HEK293 (cell line): ENCODE data around the gene VPS37C.
"Not testable (repeated sequence)": the region's sequence is repeated elsewhere in the genome, so short reads cannot be mapped to it uniquely, and the experiment has no call there.

ENCODE experiments used
- CTCF ChIA-PET: fragments of 350-600 bp; formaldehyde crosslinking; extraction: SDS; loops from one replicate; lab custom pipeline; 2021; ENCODE audit warnings: antibody characterized with exemption; lab: Yijun Ruan, JAX
- POLR2A ChIA-PET: fragments of 300-600 bp; formaldehyde crosslinking; extraction: SDS; loops from one replicate; lab custom pipeline; 2020; ENCODE audit warnings: antibody characterized with exemption, inconsistent platforms; lab: Yijun Ruan, JAX
- H3K27ac ChIP-seq: fragments of 200-500 bp; sonication (Bioruptor generic); 2 replicates; pipeline ENCODE4 v1.5.1; 2014; ENCODE audit warnings: low read depth, low read length, control low read depth, inconsistent platforms; ENCODE audit errors: extremely low read depth
- H3K36me3 ChIP-seq, 2 experiments: fragments of 200-500 bp in 1 of 2; sonication (Bioruptor generic) in 1 of 2; 1 replicate in 1 of 2; 2 replicates in 1 of 2; pipeline ENCODE4 v1.5.1; 2014 to 2017; ENCODE audit warnings: inconsistent platforms in 2 of 2, low read length in 2 of 2; ENCODE audit not compliant: control insufficient read depth in 2 of 2, insufficient read depth in 1 of 2
- H3K4me1 ChIP-seq: fragments of 200-500 bp; sonication (Bioruptor generic); 2 replicates; pipeline ENCODE4 v1.5.1; 2014; ENCODE audit warnings: mild to moderate bottlenecking, low read length, inconsistent platforms; ENCODE audit not compliant: control insufficient read depth, insufficient read depth
- H3K4me3 ChIP-seq: 2 replicates; pipeline ENCODE4 v1.5.1; 2011; ENCODE audit warnings: low read depth, mild to moderate bottlenecking, control low read depth, low read length, moderate library complexity
- H3K9me3 ChIP-seq: fragments of 200-500 bp; sonication (Bioruptor generic); 2 replicates; pipeline ENCODE4 v1.5.1; 2014; ENCODE audit warnings: low read depth, low read length, inconsistent platforms; ENCODE audit not compliant: control insufficient read depth, insufficient read depth
- GLIS2 ChIP-seq: fragments of 450-650 bp; formaldehyde crosslinking; IDR thresholded peaks from 2 replicates; pipeline ENCODE4 v1.5.1; 2016; ENCODE audit warnings: missing biosample characterization, missing genetic modification characterization
- HIC1 ChIP-seq: fragments of 450-650 bp; formaldehyde crosslinking; IDR thresholded peaks from 2 replicates; pipeline ENCODE4 v1.5.1; 2016; ENCODE audit warnings: missing biosample characterization, missing genetic modification characterization
- KLF16 ChIP-seq: fragments of 450-650 bp; formaldehyde crosslinking; IDR thresholded peaks from 2 replicates; pipeline ENCODE4 v1.5.1; 2017; ENCODE audit warnings: missing biosample characterization, missing genetic modification characterization
- RBAK ChIP-seq: fragments of 450-650 bp; formaldehyde crosslinking; IDR thresholded peaks from 2 replicates; pipeline ENCODE4 v1.5.1; 2016; ENCODE audit warnings: missing biosample characterization, missing genetic modification characterization
- SP2 ChIP-seq: fragments of 450-650 bp; formaldehyde crosslinking; IDR thresholded peaks from 2 replicates; pipeline ENCODE4 v1.5.1; 2016; ENCODE audit warnings: missing biosample characterization, missing genetic modification characterization
- ZBTB26 ChIP-seq: fragments of 450-650 bp; formaldehyde crosslinking; optimal IDR thresholded peaks from 2 replicates; pipeline ENCODE3; 2016; ENCODE audit warnings: missing biosample characterization, mild to moderate bottlenecking, missing genetic modification characterization
- ZBTB48 ChIP-seq: fragments of 450-650 bp; formaldehyde crosslinking; IDR thresholded peaks from 2 replicates; pipeline ENCODE4 v1.5.1; 2016; ENCODE audit warnings: missing biosample characterization, missing genetic modification characterization
- ZBTB7A ChIP-seq: fragments of 450-650 bp; formaldehyde crosslinking; IDR thresholded peaks from 2 replicates; pipeline ENCODE4 v1.5.1; 2016; ENCODE audit warnings: low read depth, missing biosample characterization, missing genetic modification characterization
- ZNF146 ChIP-seq: fragments of 450-650 bp; formaldehyde crosslinking; IDR thresholded peaks from 2 replicates; pipeline ENCODE4 v1.5.1; 2016; ENCODE audit warnings: missing biosample characterization, missing genetic modification characterization
- ZNF155 ChIP-seq: fragments of 450-650 bp; formaldehyde crosslinking; IDR thresholded peaks from 2 replicates; pipeline ENCODE4 v1.5.1; 2016; ENCODE audit warnings: missing biosample characterization, missing genetic modification characterization
- ZNF239 ChIP-seq: fragments of 450-650 bp; formaldehyde crosslinking; IDR thresholded peaks from 2 replicates; pipeline ENCODE4 v1.5.1; 2016; ENCODE audit warnings: missing biosample characterization, missing genetic modification characterization
- ZNF354C ChIP-seq: fragments of 450-650 bp; formaldehyde crosslinking; IDR thresholded peaks from 2 replicates; pipeline ENCODE4 v1.5.1; 2016; ENCODE audit warnings: missing biosample characterization, missing genetic modification characterization, low read depth, borderline replicate concordance
- ZNF394 ChIP-seq: fragments of 450-650 bp; formaldehyde crosslinking; IDR thresholded peaks from 2 replicates; pipeline ENCODE4 v1.5.1; 2016; ENCODE audit warnings: missing biosample characterization, missing genetic modification characterization, mild to moderate bottlenecking, moderate library complexity, borderline replicate concordance
- ZNF423 ChIP-seq: fragments of 450-650 bp; formaldehyde crosslinking; IDR thresholded peaks from 2 replicates; pipeline ENCODE4 v1.5.1; 2016; ENCODE audit warnings: missing biosample characterization, missing genetic modification characterization
- ZNF426 ChIP-seq: fragments of 450-650 bp; formaldehyde crosslinking; IDR thresholded peaks from 2 replicates; pipeline ENCODE4 v1.5.1; 2017; ENCODE audit warnings: missing biosample characterization, missing genetic modification characterization, mild to moderate bottlenecking, inconsistent platforms, moderate library complexity
- ZNF530 ChIP-seq: fragments of 450-650 bp; formaldehyde crosslinking; IDR thresholded peaks from 2 replicates; pipeline ENCODE4 v1.5.1; 2016; ENCODE audit warnings: low read depth, missing biosample characterization, missing genetic modification characterization
- ZNF548 ChIP-seq: fragments of 450-650 bp; formaldehyde crosslinking; IDR thresholded peaks from 2 replicates; pipeline ENCODE4 v1.5.1; 2016; ENCODE audit warnings: missing biosample characterization, missing genetic modification characterization
- ZNF701 ChIP-seq: fragments of 450-650 bp; formaldehyde crosslinking; IDR thresholded peaks from 2 replicates; pipeline ENCODE4 v1.5.1; 2016; ENCODE audit warnings: missing biosample characterization, missing genetic modification characterization
- ZNF76 ChIP-seq: fragments of 450-650 bp; formaldehyde crosslinking; IDR thresholded peaks from 2 replicates; pipeline ENCODE4; 2016; ENCODE audit warnings: low read depth, missing biosample characterization, missing genetic modification characterization, borderline replicate concordance
- ZNF837 ChIP-seq: fragments of 450-650 bp; formaldehyde crosslinking; IDR thresholded peaks from 2 replicates; pipeline ENCODE4 v1.5.1; 2016; ENCODE audit warnings: missing biosample characterization, missing genetic modification characterization

VPS37C gene

GRCh38 chr11:61181489-61181888, 20.3 kb upstream of the VPS37C start (continued):
- no peak for TF ChIP-seq ZNF548 (tag by site-specific recombination)
- TF ChIP-seq ZBTB26 (tag by site-specific recombination): no peak
- TF ChIP-seq ZNF354C: no peak
- no peak for TF ChIP-seq ZNF76 (tag by site-specific recombination)
- TF ChIP-seq ZNF146 (tag by site-specific recombination): no peak
- TF ChIP-seq ZNF426 (tag by site-specific recombination): peak; percentile 31

- H3K27ac ChIP-seq, CTCF ChIA-PET, H3K4me1 ChIP-seq, H3K4me3 ChIP-seq, H3K36me3 ChIP-seq, H3K9me3 ChIP-seq, POLR2A ChIA-PET: not testable (repeated sequence)
Observed at GRCh38 chr11:61180205-61180604, 19.0 kb upstream of the VPS37C start.

GRCh38 chr11:61176446-61176845, 15.2 kb upstream of the VPS37C start:
- Histone ChIP-seq H3K4me1 (no peaks in the 10 kb centered on the region), H3K9me3 (no peaks in the 10 kb centered on the region), H3K36me3 (no peaks in the 10 kb centered on the region), H3K27ac (no peak overlapping the region), H3K4me3 (no peak overlapping the region)
- ChIA-PET CTCF (interaction anchor here (4.4 kb wide), 1 partner anchor 12 kb away, joined by 27 read pairs; no protein-coding TSS in a partner anchor), POLR2A (no interaction called here)
- TF ChIP-seq ZNF423 (tag by site-specific recombination) (no peak), ZBTB7A (no peak), KLF16 (tag by site-specific recombination) (no peak), GLIS2 (tag by site-specific recombination) (no peak)

GRCh38 chr11:61174949-61175348, 13.7 kb upstream of the VPS37C start:
- ChIA-PET CTCF (interaction anchor here (0.5 to 4.4 kb wide), 6 partner anchors 12 to 344 kb away, joined by 3 to 27 read pairs (median 4); no protein-coding TSS in a partner anchor), POLR2A (interaction anchor here (0.9 kb wide), 1 partner anchor 253 kb away, joined by 3 read pairs; no protein-coding TSS in a partner anchor)
- no peaks in the 10 kb centered on the region for H3K4me1 ChIP-seq
- H3K9me3 ChIP-seq: no peaks in the 10 kb centered on the region
- no peaks in the 10 kb centered on the region for H3K36me3 ChIP-seq
- H3K4me3 ChIP-seq: no peak overlapping the region
- no peak overlapping the region for H3K27ac ChIP-seq
- TF ChIP-seq ZNF530: no peak
- TF ChIP-seq ZNF394 (tag by site-specific recombination): no peak
- TF ChIP-seq ZNF837 (tag by site-specific recombination): no peak
- TF ChIP-seq SP2 (tag by site-specific recombination): no peak
- no peak for TF ChIP-seq RBAK (tag by site-specific recombination)
- TF ChIP-seq ZNF155 (tag by site-specific recombination): no peak
- no peak for TF ChIP-seq ZNF701 (tag by site-specific recombination)
- TF ChIP-seq HIC1 (tag by site-specific recombination): no peak
- no peak for TF ChIP-seq ZNF239 (tag by site-specific recombination)
- TF ChIP-seq ZBTB48 (tag by site-specific recombination): no peak
